Skeletal muscle satellite cell (primary cell): ENCODE measurements around the gene SYT9.

Source experiments
- H3K27me3 ChIP-seq: 2 replicates; pipeline ENCODE4 v1.7.0; 2013; ENCODE audit warnings: low read length; ENCODE audit not compliant: control insufficient read depth, insufficient read depth
- H3K36me3 ChIP-seq: 2 replicates; pipeline ENCODE4 v1.7.0; 2013; ENCODE audit warnings: mild to moderate bottlenecking, control low read depth, low read length; ENCODE audit not compliant: insufficient read depth
- H3K4me1 ChIP-seq: 2 replicates; pipeline ENCODE4 v1.7.0; 2013; ENCODE audit warnings: low read length; ENCODE audit not compliant: control insufficient read depth, insufficient read depth
- H3K4me2 ChIP-seq: 2 replicates; pipeline ENCODE4 v1.7.0; 2013; ENCODE audit warnings: mild to moderate bottlenecking, low read length
- H3K4me3 ChIP-seq: 2 replicates; pipeline ENCODE4 v1.7.0; 2013; ENCODE audit warnings: low read length
- H3K9ac ChIP-seq: 2 replicates; pipeline ENCODE4 v1.7.0; 2013; ENCODE audit warnings: mild to moderate bottlenecking, low read depth, low read length, moderate library complexity
- H3K9me3 ChIP-seq: replicated peaks from 2 replicates; pipeline ENCODE4 v1.7.0; 2013; ENCODE audit warnings: mild to moderate bottlenecking, control low read depth, low read length

SYT9 gene

DNA sequence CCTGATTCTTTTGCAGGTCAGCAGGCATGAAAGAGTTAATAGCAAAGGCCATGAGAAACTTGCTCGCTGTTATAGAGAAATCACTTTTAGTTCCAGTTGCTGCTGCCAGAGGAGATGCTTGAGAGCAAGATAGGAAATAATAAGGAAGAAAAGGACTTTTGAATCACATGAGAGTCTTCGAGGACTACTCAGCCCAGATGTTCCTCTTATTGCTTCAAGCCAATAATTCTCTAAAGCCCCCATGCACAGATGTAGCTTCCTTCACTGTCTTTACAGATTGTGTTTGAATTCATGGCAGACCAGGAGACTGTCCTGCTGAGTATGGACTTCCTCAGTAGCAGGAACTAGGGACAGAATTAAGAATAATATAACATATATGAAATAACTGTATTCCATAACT lies 183.5 kb downstream of the SYT9 start:
- Histone ChIP-seq H3K4me2 (no peak overlapping the region), H3K9ac (no peak overlapping the region), H3K9me3 (no peaks in the 10 kb centered on the region), H3K27me3 (peaks cover 10% of the 10 kb centered on the region), H3K4me3 (no peak overlapping the region), H3K36me3 (no peaks in the 10 kb centered on the region), H3K4me1 (no peaks in the 10 kb centered on the region)

DNA sequence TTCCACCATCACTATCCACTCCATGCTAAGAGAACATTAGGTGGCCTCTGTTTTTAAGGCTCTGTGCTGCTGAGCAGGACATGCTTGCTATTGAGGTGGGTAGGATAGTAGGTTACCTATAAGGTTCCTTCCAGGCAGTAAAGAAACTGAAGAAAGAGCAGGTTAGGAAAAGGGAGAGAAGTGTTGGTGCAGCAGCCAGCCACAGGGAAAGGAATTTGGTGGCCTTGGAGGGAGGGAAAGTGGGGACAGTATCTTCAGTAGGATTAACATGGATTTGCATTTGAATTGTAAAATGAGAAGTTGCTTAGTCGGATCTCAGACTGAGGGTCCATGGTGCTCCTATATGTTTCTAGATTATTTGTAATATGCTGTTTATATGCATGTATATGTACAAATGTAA lies 184.4 kb downstream of the SYT9 start:
- H3K4me1 ChIP-seq, result no peaks in the 10 kb centered on the region
- no peak overlapping the region for H3K4me3 ChIP-seq

DNA sequence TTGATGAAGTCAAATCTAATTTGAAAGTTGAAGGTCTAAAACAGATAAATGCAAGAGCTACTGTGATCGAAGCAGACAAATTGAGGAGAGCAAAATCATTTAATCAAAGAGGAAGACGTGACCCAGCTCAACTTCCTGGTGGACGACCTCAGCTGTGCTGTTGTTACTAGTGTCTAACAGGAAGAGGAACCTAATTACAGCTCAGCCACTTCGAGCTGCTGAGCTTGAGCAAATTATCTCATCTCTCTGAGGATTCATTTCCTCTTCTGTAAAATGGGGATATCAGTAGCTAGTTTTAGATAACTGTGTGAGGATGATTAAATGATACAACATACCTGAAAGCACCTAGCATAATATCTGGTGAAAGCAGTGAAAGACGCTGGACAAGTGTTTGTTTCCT lies 185.0 kb downstream of the SYT9 start:
- H3K9me3 ChIP-seq, result no peaks in the 10 kb centered on the region
- peaks cover 10% of the 10 kb centered on the region for H3K27me3 ChIP-seq
- no peaks in the 10 kb centered on the region for H3K4me1 ChIP-seq
- no peak overlapping the region for H3K4me3 ChIP-seq
- no peak overlapping the region for H3K9ac ChIP-seq
- H3K4me2 ChIP-seq, result no peak overlapping the region
- H3K36me3 ChIP-seq, result no peaks in the 10 kb centered on the region

More for the DNA sequence above, 184.4 kb downstream of the SYT9 start:
- H3K9ac ChIP-seq, result no peak overlapping the region
- no peaks in the 10 kb centered on the region for H3K9me3 ChIP-seq
- H3K27me3 ChIP-seq, result peaks cover 10% of the 10 kb centered on the region
- no peak overlapping the region for H3K4me2 ChIP-seq
- H3K36me3 ChIP-seq, result no peaks in the 10 kb centered on the region

- Histone ChIP-seq H3K4me3 (no peak overlapping the region), H3K4me1 (no peaks in the 10 kb centered on the region), H3K36me3 (no peaks in the 10 kb centered on the region), H3K9ac (no peak overlapping the region), H3K9me3 (no peaks in the 10 kb centered on the region), H3K27me3 (peaks cover 10% of the 10 kb centered on the region), H3K4me2 (no peak overlapping the region)
These were observed 186.0 kb downstream of the SYT9 start for GRCh38 chr11:7437696-7438095.

DNA sequence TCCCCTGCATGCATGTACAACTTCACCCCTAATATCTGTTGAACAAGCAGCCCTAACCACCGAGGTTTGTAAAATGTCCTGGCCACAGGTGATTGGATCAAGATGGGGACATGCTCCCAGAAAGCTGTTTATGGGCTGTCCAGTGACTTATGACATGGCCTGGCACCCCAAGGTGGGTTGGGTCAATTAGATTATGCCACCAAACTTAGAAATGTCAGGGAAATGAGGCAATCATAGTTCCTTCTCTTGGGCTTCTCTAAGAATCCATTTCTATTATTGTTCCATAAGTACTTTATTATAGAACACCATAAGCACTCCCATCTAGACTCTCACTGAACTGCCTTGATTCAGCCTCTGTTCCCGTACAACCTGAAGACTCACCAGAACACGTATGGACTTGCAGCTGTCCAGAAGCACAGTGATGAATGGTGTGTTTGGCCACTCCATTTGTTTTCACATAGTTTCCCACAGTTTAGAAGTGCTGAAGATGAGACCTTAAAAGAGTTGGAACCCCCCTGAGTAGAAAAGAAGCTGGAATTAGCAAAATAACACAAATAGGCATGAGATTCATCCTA lies 188.1 kb downstream of the SYT9 start:
- H3K4me1 ChIP-seq, result no peaks in the 10 kb centered on the region
- no peak overlapping the region for H3K4me3 ChIP-seq
- no peaks in the 10 kb centered on the region for H3K9me3 ChIP-seq
- H3K36me3 ChIP-seq, result no peaks in the 10 kb centered on the region
- H3K4me2 ChIP-seq, result no peak overlapping the region
- H3K9ac ChIP-seq, result no peak overlapping the region
- peaks cover 24% of the 10 kb centered on the region for H3K27me3 ChIP-seq

- Histone ChIP-seq H3K4me3 (no peak overlapping the region), H3K4me1 (no peaks in the 10 kb centered on the region), H3K9me3 (no peaks in the 10 kb centered on the region), H3K27me3 (peaks cover 29% of the 10 kb centered on the region), H3K4me2 (no peak overlapping the region), H3K9ac (no peak overlapping the region), H3K36me3 (no peaks in the 10 kb centered on the region)
These were observed 191.0 kb downstream of the SYT9 start for GRCh38 chr11:7442588-7443215.

GRCh38 chr11:7444091-7444981 lies 192.6 kb downstream of the SYT9 start:
- Histone ChIP-seq H3K4me3 (no peak overlapping the region), H3K36me3 (no peaks in the 10 kb centered on the region), H3K9ac (no peak overlapping the region), H3K4me1 (no peaks in the 10 kb centered on the region), H3K9me3 (no peaks in the 10 kb centered on the region), H3K27me3 (peaks cover 22% of the 10 kb centered on the region), H3K4me2 (no peak overlapping the region)

GRCh38 chr11:7445564-7445963 lies 193.9 kb downstream of the SYT9 start:
- Histone ChIP-seq H3K36me3 (no peaks in the 10 kb centered on the region), H3K27me3 (peaks cover 25% of the 10 kb centered on the region), H3K4me2 (no peak overlapping the region), H3K9me3 (no peaks in the 10 kb centered on the region), H3K9ac (no peak overlapping the region), H3K4me3 (no peak overlapping the region), H3K4me1 (no peaks in the 10 kb centered on the region)

GRCh38 chr11:7448201-7448600 lies 196.5 kb downstream of the SYT9 start:
- no peak overlapping the region for H3K9ac ChIP-seq
- H3K9me3 ChIP-seq, result no peaks in the 10 kb centered on the region
- H3K4me2 ChIP-seq, result no peak overlapping the region
- no peaks in the 10 kb centered on the region for H3K36me3 ChIP-seq
- H3K4me3 ChIP-seq, result no peak overlapping the region
- H3K27me3 ChIP-seq, result peaks cover 29% of the 10 kb centered on the region
- no peaks in the 10 kb centered on the region for H3K4me1 ChIP-seq

DNA sequence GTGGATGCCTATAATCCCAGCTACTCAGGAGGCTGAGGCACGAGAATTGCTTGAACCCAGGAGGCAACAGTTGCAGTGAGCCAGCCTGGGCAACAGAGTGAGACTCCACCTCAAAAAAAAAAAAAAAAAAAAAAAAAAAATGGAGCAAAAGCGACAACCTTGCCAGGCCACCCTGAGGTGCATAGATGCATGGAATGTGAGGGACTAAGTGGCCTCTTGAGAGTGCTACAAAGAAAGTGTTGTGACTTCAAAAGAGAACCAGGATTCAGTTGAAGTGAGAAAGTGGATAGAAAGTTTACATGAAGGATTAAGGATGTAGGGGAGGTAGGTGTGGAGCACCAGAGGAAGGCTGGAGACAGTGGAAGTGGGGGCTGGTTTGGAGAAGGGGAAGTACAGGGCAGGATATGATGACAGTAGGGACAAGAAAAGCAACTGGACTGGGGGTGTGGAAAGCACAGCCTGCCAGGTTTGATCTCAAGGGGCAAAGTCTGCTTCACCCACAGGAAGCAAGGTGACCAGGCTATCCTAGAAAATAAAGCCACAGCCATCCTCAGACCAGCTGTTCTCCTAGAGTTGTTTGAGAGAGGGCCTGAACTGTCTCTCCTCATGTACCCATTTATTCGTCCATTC lies 197.6 kb downstream of the SYT9 start:
- H3K9ac ChIP-seq, result no peak overlapping the region
- H3K9me3 ChIP-seq, result no peaks in the 10 kb centered on the region
- no peaks in the 10 kb centered on the region for H3K36me3 ChIP-seq

DNA sequence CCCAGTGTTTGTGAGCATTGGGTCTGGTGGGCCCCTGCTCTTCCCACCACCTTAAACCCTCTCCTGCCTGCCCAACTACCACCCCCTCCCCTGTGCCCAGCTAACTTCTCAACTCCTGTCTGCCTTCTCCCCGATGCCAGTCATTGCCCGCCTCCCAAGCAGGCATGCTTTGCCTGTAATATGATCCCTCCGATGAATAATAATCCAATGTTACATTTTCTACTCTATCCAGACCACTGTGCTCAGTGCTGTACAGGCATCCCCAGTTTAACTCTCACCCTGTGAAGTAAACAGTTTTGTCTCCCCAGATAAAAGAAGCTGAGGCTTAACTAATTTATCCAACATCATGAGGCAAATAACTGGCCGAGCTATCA lies 198.1 kb downstream of the SYT9 start:
- no peak overlapping the region for H3K4me2 ChIP-seq
- H3K9ac ChIP-seq, result no peak overlapping the region
- H3K27me3 ChIP-seq, result peaks cover 15% of the 10 kb centered on the region
- no peak overlapping the region for H3K4me3 ChIP-seq
- H3K4me1 ChIP-seq, result no peaks in the 10 kb centered on the region
- no peaks in the 10 kb centered on the region for H3K36me3 ChIP-seq
- no peaks in the 10 kb centered on the region for H3K9me3 ChIP-seq

More for the DNA sequence above, 197.6 kb downstream of the SYT9 start:
- H3K27me3 ChIP-seq, result peaks cover 20% of the 10 kb centered on the region
- no peaks in the 10 kb centered on the region for H3K4me1 ChIP-seq
- H3K4me3 ChIP-seq, result no peak overlapping the region
- no peak overlapping the region for H3K4me2 ChIP-seq
